DMS114 treated with DMSO at 0.1 percent for 48 hours (cell line): ENCODE data around the gene C10orf67.
"Not testable (repeated sequence)": the region's sequence is repeated elsewhere in the genome, so short reads cannot be mapped to it uniquely, and the experiment has no call there.

Source experiments
- DNase-seq: peaks from one replicate; lab custom pipeline; 2025; ENCODE audit not compliant: unreplicated experiment; lab: John Stamatoyannopoulos, UW

The C10orf67 gene

GRCh38 chr10:23344241-23344841 lies at the start of gene C10orf67:
Gene C10orf67 (minus strand): TSS chr10:23344797. CDS start chr10:23344774, 23 bp downstream.
- DNase-seq, result no peak

- DNase-seq, result no peak
Observed at GRCh38 chr10:23391821-23392220, 47.2 kb upstream of the C10orf67 start.

DNA sequence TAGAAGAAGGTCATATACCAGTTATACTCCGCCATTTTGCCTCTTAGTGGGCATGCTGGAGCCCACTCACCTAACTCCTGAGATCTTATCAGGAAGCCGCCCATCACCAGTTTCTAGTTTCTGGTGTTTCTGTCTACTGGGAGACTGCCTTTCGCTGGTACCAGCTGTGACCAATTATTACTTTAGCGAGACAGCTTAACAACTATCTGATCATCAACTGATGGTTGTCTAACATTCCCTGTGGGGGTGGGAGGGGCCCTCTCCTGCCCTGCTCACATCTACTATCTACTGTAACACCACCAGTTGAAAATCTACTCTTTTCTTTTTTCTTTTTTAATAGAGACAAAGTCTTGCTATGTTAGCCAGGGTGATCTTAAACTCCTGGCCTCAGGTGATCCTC lies 46.2 kb upstream of the C10orf67 start:
- no peak for DNase-seq

DNA sequence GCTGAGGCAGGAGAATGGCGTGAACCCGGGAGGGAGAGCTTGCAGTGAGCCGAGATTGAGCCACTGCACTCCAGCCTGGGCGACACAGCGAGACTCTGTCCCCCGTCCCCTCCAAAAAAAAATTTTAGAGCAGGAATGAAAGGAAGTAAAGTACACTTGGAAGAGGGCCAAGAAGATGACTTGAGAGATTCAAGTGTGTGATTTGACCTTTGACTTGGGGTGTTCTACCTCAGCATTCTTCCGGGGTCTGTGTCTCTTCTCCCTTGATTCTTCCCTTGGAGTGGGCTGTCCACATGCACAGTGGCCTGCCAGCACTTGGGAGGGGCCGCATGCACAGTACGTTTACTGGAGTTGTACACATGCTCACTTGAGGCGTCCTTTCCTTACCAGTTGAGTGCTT lies 45.8 kb upstream of the C10orf67 start:
- DNase-seq, result not testable (repeated sequence)

DNA sequence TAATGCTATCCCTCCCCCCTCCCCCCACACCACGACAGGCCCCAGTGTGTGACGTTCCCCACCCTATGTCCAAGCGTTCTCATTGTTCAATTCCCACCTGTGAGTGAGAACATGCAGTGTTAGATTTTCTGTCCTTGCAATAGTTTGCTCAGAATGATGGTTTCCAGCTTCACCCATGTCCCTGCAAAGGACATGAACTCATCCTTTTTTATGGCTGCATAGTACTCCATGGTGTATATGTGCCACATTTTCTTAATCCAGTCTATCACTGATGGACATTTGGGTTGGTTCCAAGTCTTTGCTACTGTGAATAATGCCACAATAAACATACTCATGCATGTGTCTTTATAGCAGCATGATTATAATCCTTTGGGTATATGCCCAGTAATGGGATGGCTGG lies 42.9 kb upstream of the C10orf67 start:
- DNase-seq, result not testable (repeated sequence)

- no peak for DNase-seq
Observed at GRCh38 chr10:23386052-23386451, 41.5 kb upstream of the C10orf67 start.

DNA sequence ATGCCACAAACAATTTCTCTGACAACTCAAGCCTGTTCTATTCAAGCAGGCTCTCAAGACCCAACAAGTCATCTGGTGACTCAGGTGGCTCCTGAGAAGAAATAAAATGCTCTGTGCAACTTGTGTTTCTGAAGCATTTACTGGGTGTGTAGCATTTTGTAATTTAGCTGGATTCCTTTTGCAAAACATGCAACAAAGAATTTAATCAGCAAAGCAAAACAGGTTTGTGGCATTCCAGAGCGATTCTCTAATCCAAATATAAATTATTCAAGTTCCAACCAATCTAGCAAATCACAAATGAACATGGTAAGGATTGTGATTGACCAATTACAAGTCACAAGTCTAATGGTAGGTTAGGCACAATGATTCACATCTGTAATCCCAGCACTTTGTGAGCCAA lies 39.8 kb upstream of the C10orf67 start:
- DNase-seq, result no peak

GRCh38 chr10:23383637-23384036 lies 39.0 kb upstream of the C10orf67 start:
- DNase-seq, result no peak

DNA sequence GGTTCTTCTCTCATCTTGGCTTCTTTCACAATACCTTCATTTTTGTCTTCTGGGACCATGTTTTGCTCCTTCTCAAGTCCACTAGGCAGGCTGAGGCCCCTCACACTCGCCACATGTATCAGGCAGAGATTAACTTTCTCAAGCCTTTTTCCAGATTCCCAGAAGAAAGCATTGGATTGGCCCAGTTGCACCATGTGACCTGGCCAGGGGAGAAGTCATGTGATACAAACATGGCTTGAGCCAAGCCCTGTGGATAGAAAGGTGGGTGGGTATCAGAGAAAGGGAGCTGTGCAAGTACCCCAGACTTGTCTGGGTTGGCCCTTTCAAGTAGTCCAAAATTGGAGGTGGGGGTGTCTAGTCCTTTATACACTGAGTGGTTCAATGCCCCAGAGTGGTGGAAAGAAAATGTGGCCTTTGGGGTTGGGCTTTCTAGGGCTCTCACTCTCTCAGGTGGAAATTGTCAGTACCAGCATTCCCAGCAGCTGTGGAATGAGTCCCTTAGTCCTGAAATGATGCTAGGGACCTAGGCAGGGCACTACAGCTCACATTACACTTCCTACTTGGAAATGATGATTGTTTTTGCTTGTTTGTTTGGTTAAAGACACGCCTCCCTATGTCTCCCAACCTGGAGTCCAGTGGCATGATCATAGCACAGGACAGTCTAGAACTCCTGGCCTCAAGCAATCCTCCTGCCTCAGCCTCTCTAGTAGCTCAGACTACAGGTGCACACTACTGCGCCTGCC lies 36.9 kb upstream of the C10orf67 start:
- DNase-seq, result no peak

DNA sequence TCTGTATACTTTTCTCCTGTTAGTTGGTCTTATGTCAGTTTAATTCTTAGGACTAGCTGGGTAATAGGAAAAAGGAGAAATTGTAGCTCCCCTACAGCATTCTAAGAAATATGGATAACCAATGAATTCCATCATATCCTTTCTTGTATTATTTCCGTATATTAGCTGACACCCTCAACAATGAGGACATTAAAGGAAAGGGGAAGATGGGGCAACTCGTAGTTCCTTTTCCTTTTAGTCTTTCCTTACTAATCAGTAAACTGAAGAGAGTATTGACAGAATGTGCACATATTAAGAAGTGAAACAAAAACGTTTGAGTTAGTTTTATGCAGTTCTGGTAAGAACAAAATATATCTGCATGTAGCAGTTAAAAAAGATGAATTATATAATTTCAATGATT lies 35.1 kb upstream of the C10orf67 start:
- no peak for DNase-seq

DNA sequence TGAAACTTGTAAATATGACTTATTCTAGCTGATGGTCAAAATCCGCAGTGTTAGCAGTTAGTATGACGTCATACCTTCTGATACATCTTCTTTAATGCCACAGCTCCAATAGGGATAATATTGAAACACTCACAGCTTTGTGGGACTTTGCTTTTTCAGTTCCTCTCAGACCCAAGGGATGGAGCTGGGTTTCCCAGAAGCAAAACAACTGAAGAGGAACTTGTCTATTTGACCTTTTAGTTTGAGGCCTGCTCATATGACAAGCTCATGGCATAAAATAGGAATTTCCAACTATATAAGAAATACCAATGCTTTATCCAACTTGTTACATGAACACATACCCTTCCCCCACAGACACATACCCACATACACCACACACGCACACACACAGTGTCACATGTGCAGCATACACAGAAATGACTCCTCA lies 31.6 kb upstream of the C10orf67 start:
- DNase-seq, result no peak

DNA sequence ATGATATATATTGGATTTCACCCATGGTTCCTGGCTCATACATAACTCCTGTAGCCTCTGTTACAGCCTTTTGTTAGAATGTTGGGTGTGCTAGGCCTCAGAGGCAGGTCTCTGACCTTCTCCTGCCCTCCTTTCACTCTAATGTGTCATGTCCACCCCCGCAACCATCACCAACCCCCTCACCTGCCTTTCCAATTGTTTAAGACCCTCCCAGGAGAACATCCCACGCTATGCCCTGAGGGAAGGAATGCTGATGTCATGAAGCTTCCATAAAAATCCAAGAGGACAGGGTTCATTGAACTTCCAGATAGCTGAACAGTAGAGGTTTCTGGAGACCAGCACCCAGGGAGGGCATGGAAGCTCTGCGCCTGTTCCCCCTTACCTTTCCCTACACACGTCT lies 30.8 kb upstream of the C10orf67 start:
- no peak for DNase-seq

- DNase-seq, result no peak
Observed at GRCh38 chr10:23373156-23373555, 28.6 kb upstream of the C10orf67 start.

DNA sequence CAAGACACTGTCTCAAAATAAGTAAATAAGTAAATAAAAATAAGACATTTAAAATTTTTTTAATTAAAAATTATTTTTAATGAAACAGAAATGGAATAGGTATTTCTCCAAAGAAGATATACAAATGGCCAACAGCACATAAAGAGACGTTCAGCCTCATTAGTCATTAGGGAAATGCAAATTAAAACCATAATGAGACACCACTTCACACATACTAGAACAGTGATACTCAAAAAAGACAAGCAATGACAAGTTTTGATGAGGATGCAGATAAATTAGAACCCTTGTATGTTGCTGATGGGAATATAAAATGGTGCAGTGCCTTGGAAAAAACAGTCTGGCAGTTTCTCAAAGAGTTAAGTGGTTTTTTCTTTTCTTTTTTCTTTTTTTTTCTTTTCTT lies 26.5 kb upstream of the C10orf67 start:
- DNase-seq, result no peak

- DNase-seq, result no peak
Observed at GRCh38 chr10:23370106-23370505, 25.5 kb upstream of the C10orf67 start.

DNA sequence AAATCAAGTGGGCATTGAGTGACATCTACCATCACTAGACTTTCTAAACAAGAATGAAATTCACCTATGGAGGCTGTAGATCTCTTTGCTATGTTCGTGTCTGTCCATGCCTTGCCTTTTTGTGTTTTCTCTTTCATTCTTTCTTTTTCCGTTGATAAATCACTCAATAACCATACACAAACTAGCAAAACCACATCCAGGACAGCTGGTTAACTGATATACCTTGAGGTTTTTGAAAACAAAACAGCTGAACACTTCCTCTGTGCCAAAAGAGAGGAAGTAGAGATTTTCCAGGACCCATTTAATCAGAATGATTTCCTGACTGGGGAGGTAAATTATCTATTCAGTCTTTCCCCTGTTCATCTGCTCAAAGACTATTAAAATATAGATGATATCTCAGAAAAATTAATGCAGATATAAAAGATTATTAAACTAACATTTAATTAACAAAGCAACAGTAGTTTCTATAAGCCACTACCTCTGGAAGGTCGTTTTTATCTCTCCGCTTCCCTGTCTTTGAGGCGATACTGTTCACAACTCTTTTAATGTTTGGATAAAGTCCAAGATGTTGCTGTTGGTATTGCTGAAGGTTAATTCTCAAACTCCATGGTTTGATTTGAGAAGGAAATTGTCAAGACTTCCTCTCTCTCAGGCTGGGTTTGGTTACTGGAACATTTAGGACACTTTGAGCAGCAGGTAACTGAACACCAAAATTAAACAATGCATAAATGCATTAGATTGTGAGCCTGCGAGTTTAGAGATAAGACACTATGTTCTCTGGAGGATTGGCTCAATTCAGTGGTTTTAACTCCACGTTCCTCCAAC lies 24.4 kb upstream of the C10orf67 start:
- no peak for DNase-seq

GRCh38 chr10:23367896-23368595 lies 23.4 kb upstream of the C10orf67 start:
- no peak for DNase-seq

DNA sequence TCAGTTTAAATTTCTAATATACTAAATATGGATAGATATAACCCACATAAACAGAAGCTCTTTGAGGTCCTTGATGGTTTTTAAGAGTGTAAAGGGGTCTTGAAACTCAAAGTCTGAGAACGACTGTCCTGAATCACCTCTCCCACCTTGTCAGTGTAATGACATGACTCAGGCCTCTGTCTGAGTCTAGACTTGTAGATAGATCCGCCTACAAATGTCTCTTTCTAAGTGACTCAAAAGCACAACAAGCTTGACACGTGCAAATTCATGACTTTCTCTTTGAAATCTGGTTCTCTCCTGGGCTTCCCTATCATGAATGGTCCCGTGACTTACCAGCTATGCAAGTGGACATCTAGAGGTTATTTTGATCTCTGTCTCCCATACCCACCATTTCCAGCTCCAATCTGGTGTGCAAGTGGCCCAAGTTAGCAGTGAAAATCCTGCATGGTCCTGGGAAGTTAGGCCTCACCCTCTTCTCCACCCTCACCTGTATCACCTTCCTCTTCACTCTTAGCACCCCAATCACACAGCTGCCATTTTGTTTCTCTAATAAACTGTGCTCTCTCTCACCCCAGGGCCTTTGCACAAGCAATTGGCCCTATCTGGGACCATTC lies 20.9 kb upstream of the C10orf67 start:
- DNase-seq, result not testable (repeated sequence)

GRCh38 chr10:23364378-23364777 lies 19.8 kb upstream of the C10orf67 start:
- no peak for DNase-seq

- no peak for DNase-seq
Observed at GRCh38 chr10:23363793-23364135, 19.2 kb upstream of the C10orf67 start.
